Measurements from ENCODE around the gene FXYD6. TPM values are rescaled to one million over a fixed set of nuclear protein-coding genes. Genes with fewer than 3 reads are reported as not detected.

FXYD6 gene
- total and polyA plus RNA-seq, 2 of the 8 experiments (the other 6 are each of a cell fraction or from before 2014, with no cell fraction given), result 44.6 to 117 TPM

DNA sequence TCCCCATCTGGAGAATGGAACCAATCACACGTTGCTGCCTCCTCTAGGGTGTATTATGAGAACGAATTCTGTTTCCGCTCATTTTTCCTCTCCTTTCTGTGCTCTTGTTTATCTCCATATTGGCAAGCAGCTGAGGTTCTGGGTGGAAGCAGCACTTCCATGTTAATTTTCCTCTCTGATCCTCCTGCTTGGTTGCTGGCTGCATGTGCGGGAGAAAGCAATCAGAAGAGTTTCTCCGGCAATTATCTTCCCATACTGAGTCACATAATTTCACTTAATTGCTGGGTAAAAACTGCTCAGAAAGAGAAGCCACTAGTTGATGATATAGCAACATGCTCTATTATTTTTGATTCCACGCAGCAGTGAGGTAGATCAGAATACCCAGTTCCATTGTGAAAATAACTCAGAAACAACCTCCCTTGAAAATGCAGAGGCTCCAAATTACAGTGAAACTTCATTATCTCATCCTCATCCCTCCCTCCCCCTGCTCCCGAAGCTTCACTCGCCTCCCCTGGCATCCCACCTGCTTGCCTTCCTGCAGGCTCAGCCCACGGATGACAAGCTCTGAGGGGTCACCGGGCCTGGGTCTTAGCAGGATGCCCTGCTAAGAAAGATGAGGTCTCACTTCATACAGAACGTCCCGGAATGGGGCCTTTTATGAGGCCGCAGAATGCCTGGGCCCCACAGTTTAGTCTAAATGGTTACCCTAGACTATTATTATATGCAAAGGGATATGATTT lies 20.4 kb downstream of the FXYD6 start:
- Histone ChIP-seq H3K23me2 (ENCODE audit: low read depth, low read length) (no peaks in the 10 kb centered on the region), H3K27ac (ENCODE audit: low read depth, low read length) (no peak overlapping the region), H4K20me1 (replicated peaks in 1 of 2; ENCODE audit: control insufficient read depth in 1 of 2, insufficient read depth in 2 of 2, low read length in 2 of 2) (peaks cover 3% of the 10 kb centered on the region in 2 experiments), H2BK15ac (ENCODE audit: low read length) (no peak overlapping the region), H2AFZ (ENCODE audit: low read length) (no peak overlapping the region), H4K5ac (ENCODE audit: insufficient read length, low read depth, low read length) (no peak overlapping the region), H3K14ac (ENCODE audit: insufficient read length) (no peak overlapping the region), H3K9me3 (ENCODE audit: insufficient read depth in 2 of 2, low read depth in 1 of 2, low read length in 1 of 2) (peaks cover 0 to 3% of the 10 kb centered on the region in 2 experiments; a peak in 1 of 4 replicates), H2BK12ac (ENCODE audit: low read depth, low read length) (no peak overlapping the region), H3K36me3 (ENCODE audit: control insufficient read depth in 2 of 4, insufficient read depth in 4 of 4, low read length in 3 of 4) (no peaks in the 10 kb centered on the region), H3K4me3 (ENCODE audit: extremely low read depth in 1 of 4, insufficient read depth in 2 of 4, low read depth in 3 of 4, low read length in 4 of 4) (no peak overlapping the region), H3K79me1 (ENCODE audit: low read depth, low read length) (no peaks in the 10 kb centered on the region; the same call in 1 of the 2 replicates), H3K79me2 (ENCODE audit: control insufficient read depth in 1 of 2, insufficient read depth in 2 of 2, low read length in 2 of 2) (peaks cover 0 to 17% of the 10 kb centered on the region in 2 experiments; a peak in 2 of 4 replicates), H3K56ac (replicated peaks; ENCODE audit: insufficient read length, low read depth, low read length) (no peak overlapping the region), H3K9ac (replicated peaks in 1 of 4; ENCODE audit: extremely low read depth in 1 of 4, low read depth in 3 of 4, low read length in 3 of 4) (no peak overlapping the region), H3K4me1 (replicated peaks in 1 of 4; ENCODE audit: control insufficient read depth in 3 of 4, insufficient read depth in 4 of 4, low read length in 3 of 4) (peaks cover 3 to 10% (median 6%) of the 10 kb centered on the region in 4 experiments), H3K27me3 (replicated peaks in 1 of 4; ENCODE audit: control insufficient read depth in 3 of 4, extremely low read depth in 1 of 4, insufficient read depth in 3 of 4, low read length in 3 of 4) (no peaks in the 10 kb centered on the region; a peak in 1 of 7 replicates), H3K4ac (replicated peaks; ENCODE audit: insufficient read length, low read depth, low read length) (no peak overlapping the region), H4K8ac (ENCODE audit: extremely low read depth, insufficient read depth, low read length) (no peak overlapping the region), H3K18ac (ENCODE audit: extremely low read depth, low read length) (no peak overlapping the region), H3K23ac (ENCODE audit: insufficient read length) (no peak overlapping the region), H2BK20ac (ENCODE audit: low read length) (no peak overlapping the region), H2BK120ac (replicated peaks; ENCODE audit: low read depth, low read length) (no peak overlapping the region), H4K91ac (replicated peaks; ENCODE audit: insufficient read length, low read length) (no peak overlapping the region), H2AK5ac (ENCODE audit: low read depth, low read length) (no peak overlapping the region), H3K4me2 (ENCODE audit: insufficient read depth in 1 of 2, low read depth in 2 of 2, low read length in 2 of 2) (no peak overlapping the region), H2BK5ac (ENCODE audit: low read depth, low read length) (no peak overlapping the region)
- 87% methylated on average over 12 of the region's 13 CpGs; no CpG with 5 or more reads in 1 of the 2 experiments for WGBS, 2 experiments (ENCODE audit: extremely low coverage in 1 of 2, insufficient coverage in 1 of 2, insufficient read length in 1 of 2, insufficient replicate concordance in 2 of 2, low coverage in 1 of 2, low lambda C conversion rate in 2 of 2, missing lambda C conversion rate in 1 of 2)
- DNase-seq (ENCODE audit: low read depth in 1 of 2, low spot score in 2 of 2) (no peak), FAIRE-seq (no peak)
- ChIA-PET POLR2A (ENCODE audit: partially characterized antibody) (interaction anchor here (1.6 to 1.9 kb wide), 2 partner anchors 19 to 20 kb away, joined by 4 to 5 read pairs; partner anchors contain the start of gene FXYD6), CTCF (ENCODE audit: partially characterized antibody) (interaction anchor here (0.6 to 1.5 kb wide), 3 partner anchors 10 to 33 kb away, joined by 3 to 6 read pairs (median 5); no protein-coding TSS in a partner anchor)
- TF ChIP-seq SAP30 (IDR thresholded peaks at IDR 0.05; ENCODE audit: insufficient read depth, insufficient replicate concordance, low read length) (no peak), SIN3A (conservative IDR thresholded peaks at IDR 0.05 in 1 of 2, IDR thresholded peaks at IDR 0.05 in 1 of 2; ENCODE audit: low read depth in 1 of 2, low read length in 2 of 2) (no peak), SP4 (IDR thresholded peaks at IDR 0.05; ENCODE audit: low read length) (no peak), SRF (IDR thresholded peaks at IDR 0.05; ENCODE audit: low read depth, low read length) (no peak), BACH1 (IDR thresholded peaks at IDR 0.05; ENCODE audit: low read length) (no peak), BCL11A (IDR thresholded peaks at IDR 0.05; ENCODE audit: low read depth in 2 of 2, low read length in 2 of 2) (no peak), POU5F1 (IDR thresholded peaks at IDR 0.05; ENCODE audit: low read depth, low read length) (no peak), CEBPB (IDR thresholded peaks at IDR 0.05; ENCODE audit: low read depth, low read length) (no peak), NRF1 (IDR thresholded peaks at IDR 0.05; ENCODE audit: low read depth, low read length) (no peak), KDM4A (IDR thresholded peaks at IDR 0.05; ENCODE audit: low read depth, low read length, severe bottlenecking) (no peak), RXRA (IDR thresholded peaks at IDR 0.05; ENCODE audit: insufficient read depth, low read depth, low read length) (no peak), TAF1 (IDR thresholded peaks at IDR 0.05; ENCODE audit: low read depth, low read length) (no peak)
- TF ChIP-seq, protein P1, sequence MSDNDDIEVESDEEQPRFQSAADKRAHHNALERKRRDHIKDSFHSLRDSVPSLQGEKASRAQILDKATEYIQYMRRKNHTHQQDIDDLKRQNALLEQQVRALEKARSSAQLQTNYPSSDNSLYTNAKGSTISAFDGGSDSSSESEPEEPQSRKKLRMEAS (IDR thresholded peaks at IDR 0.05), result no peak
